Subcutaneous adipose tissue (tissue), 4 donors: ENCODE measurements around the gene NUP107. TPM values are rescaled to one million over a fixed set of nuclear protein-coding genes. Genes with fewer than 3 reads are reported as not detected.

ENCODE experiments used
- total RNA-seq, 4 donors: library from RNA; depleted of rRNA; stranded (reverse); fragments of >200 nt; gene quantifications; one replicate each; pipeline ENCODE4 v1.1.0, GENCODE V29; 2016
- TF ChIP-seq, protein P1 (sequence below): fragments of 450-650 bp; IDR thresholded peaks from one replicate; pipeline ENCODE4 v1.5.1; 2016; ENCODE audit warnings: low read depth, mild to moderate bottlenecking, control low read depth, antibody characterized with exemption, moderate library complexity

The NUP107 gene
- total RNA-seq, 4 donors from 2014 or later, result 41.0 to 68.3 (median 51.1) TPM

DNA sequence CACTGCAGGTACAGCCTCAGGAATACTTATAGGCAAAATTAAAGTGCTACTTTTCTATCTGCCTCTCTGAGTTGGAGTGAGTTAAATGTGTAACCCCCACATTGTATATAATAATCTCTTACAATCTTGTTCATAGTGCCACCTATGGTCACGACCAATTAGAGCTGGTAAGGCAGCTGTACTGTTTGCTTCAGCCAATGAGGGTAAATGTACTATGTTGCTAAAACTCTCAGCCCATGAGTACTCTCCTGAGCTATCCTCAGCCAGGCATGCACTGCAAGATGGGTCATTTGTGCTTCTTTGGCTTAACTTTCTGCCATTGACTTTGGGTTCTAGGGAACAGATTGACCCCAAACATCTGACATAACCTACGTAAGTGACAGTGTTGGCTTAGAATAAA lies 106.2 kb downstream of the NUP107 start:
- TF ChIP-seq, protein P1, sequence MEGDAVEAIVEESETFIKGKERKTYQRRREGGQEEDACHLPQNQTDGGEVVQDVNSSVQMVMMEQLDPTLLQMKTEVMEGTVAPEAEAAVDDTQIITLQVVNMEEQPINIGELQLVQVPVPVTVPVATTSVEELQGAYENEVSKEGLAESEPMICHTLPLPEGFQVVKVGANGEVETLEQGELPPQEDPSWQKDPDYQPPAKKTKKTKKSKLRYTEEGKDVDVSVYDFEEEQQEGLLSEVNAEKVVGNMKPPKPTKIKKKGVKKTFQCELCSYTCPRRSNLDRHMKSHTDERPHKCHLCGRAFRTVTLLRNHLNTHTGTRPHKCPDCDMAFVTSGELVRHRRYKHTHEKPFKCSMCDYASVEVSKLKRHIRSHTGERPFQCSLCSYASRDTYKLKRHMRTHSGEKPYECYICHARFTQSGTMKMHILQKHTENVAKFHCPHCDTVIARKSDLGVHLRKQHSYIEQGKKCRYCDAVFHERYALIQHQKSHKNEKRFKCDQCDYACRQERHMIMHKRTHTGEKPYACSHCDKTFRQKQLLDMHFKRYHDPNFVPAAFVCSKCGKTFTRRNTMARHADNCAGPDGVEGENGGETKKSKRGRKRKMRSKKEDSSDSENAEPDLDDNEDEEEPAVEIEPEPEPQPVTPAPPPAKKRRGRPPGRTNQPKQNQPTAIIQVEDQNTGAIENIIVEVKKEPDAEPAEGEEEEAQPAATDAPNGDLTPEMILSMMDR, result no peak

GRCh38 chr12:68793436-68793835 lies 106.7 kb downstream of the NUP107 start:
- TF ChIP-seq, protein P1, result no peak

DNA sequence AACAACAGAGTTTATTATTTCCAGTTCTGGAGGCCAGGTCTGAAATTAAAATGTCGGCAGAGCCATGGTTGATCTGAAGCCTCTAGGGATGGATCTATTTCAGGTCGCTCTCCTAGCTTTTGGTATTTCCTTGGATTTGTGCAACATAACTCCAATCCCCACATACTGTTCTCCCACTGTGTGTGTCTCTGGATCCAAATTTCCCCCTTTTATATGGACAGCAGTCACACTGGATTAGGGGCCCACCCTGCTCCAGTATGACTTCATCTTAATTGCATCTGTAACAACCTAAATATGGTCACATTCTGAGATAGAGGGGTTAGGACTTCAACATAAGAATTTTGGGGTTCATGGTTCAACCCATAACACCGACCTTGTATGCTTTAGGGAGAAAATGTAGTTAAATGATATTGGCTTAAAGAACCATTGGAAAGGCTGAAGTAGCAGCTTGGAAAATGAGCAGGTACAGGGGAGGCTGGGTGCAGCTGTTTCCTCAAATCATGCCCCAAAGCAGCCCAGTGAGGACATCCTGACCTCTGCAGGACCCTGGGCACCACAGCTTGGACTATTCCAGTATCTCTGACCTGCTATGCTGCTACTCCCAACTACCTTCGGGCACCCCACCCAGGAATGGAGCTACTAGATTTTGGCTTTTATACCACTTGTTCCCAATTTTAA lies 107.3 kb downstream of the NUP107 start:
- TF ChIP-seq, protein P1, result no peak

GRCh38 chr12:68794653-68795251 lies 108.0 kb downstream of the NUP107 start:
- TF ChIP-seq, protein P1, result no peak

Other genes starting within 250 kb of the NUP107 start
- 100 to 1,000 TPM; 194 to 453 (median 272) TPM for gene RAP1B, start 76.1 kb upstream of the NUP107 start, total RNA-seq
- 10 to 100 TPM in 1 of 4 donors, 1 to 10 TPM in 3; 2.0 to 13.9 (median 5.5) TPM for gene SLC35E3, start 59.2 kb downstream of the NUP107 start, total RNA-seq
- 100 to 1,000 TPM in 3 of 4 donors, 10 to 100 TPM in 1; 99.8 to 117 (median 107) TPM for gene MDM2, start 121.2 kb downstream of the NUP107 start, total RNA-seq
- 1,000 to 10,000 TPM in 3 of 4 donors, 100 to 1,000 TPM in 1; 886 to 1,559 (median 1,151) TPM for gene CPM, start 246.2 kb downstream of the NUP107 start, total RNA-seq